Endodermal cell (in vitro differentiated cells): Measurements from ENCODE around the gene EXPH5. TPM values are rescaled to one million over a fixed set of nuclear protein-coding genes. Genes with fewer than 3 reads are reported as not detected.

ENCODE experiments used
- DNase-seq: peaks from one replicate; pipeline ENCODE4 v3.0.0-alpha.2; 2017
- H3K27ac ChIP-seq: 2 replicates; pipeline ENCODE4 v1.5.1; 2013; ENCODE audit warnings: mild to moderate bottlenecking, low read depth, low read length, moderate library complexity
- H3K27me3 ChIP-seq: 2 replicates; pipeline ENCODE4 v1.6.1; 2013; ENCODE audit warnings: mild to moderate bottlenecking, low read length, moderate library complexity; ENCODE audit not compliant: insufficient read depth, control insufficient read depth, poor library complexity, severe bottlenecking
- H3K36me3 ChIP-seq: 2 replicates; pipeline ENCODE4 v1.7.0; 2013; ENCODE audit warnings: mild to moderate bottlenecking, low read length, moderate library complexity; ENCODE audit not compliant: control insufficient read depth, insufficient read depth
- H3K4me1 ChIP-seq: one replicate; pipeline ENCODE4 v1.7.0; 2013; ENCODE audit warnings: low read length; ENCODE audit not compliant: control insufficient read depth, insufficient read depth
- H3K4me3 ChIP-seq: 2 replicates; pipeline ENCODE4 v1.5.1; 2013; ENCODE audit warnings: mild to moderate bottlenecking, low read length, moderate library complexity
- H3K9ac ChIP-seq: 2 replicates; pipeline ENCODE4 v1.6.1; 2013; ENCODE audit warnings: mild to moderate bottlenecking, low read length, moderate library complexity; ENCODE audit not compliant: poor library complexity, severe bottlenecking; ENCODE audit errors: extremely low read depth
- H3K9me3 ChIP-seq: 2 replicates; pipeline ENCODE4 v1.6.1; 2013; ENCODE audit warnings: mild to moderate bottlenecking, low read length, moderate library complexity; ENCODE audit not compliant: control insufficient read depth
- H3K27ac Mint-ChIP-seq: 2 replicates; pipeline ENCODE4 v1.8.0; 2020; ENCODE audit warnings: mixed read lengths
- H3K27me3 Mint-ChIP-seq: 2 replicates; pipeline ENCODE4 v1.8.0; 2021; ENCODE audit warnings: mild to moderate bottlenecking, mixed read lengths; ENCODE audit not compliant: insufficient read depth
- H3K36me3 Mint-ChIP-seq: 2 replicates; pipeline ENCODE4 v1.8.0; 2020; ENCODE audit warnings: low read depth, mixed read lengths
- H3K4me1 Mint-ChIP-seq: 2 replicates; pipeline ENCODE4 v1.8.0; 2020; ENCODE audit warnings: mixed read lengths
- H3K4me3 Mint-ChIP-seq: 2 replicates; pipeline ENCODE4 v1.8.0; 2020; ENCODE audit warnings: mild to moderate bottlenecking, moderate library complexity, mixed read lengths
- H3K9me3 Mint-ChIP-seq: 2 replicates; pipeline ENCODE4 v1.8.0; 2020; ENCODE audit warnings: mild to moderate bottlenecking, mixed read lengths
- CTCF ChIP-seq: fragments of 200-600 bp; sonication (generic); conservative IDR thresholded peaks from 2 replicates; pipeline ENCODE4 v1.5.0; 2021; ENCODE audit warnings: antibody characterized with exemption, mild to moderate bottlenecking
- WGBS, 2 experiments: methylation state at CpG; one replicate each; pipeline versions ENCODE4 v1.1.5 to v1.1.7; 2013; ENCODE audit warnings: missing lambda C conversion rate in 2 of 2, mixed read lengths in 1 of 2; ENCODE audit not compliant: insufficient coverage in 1 of 2, insufficient read length in 1 of 2; 5-methylcytosine and 5-hydroxymethylcytosine counted together
- total RNA-seq, 2 donors: library from RNA; stranded (reverse); fragmentation: NEBNext Ultra II Directional in 1 of 2; extraction: Animal tissue kit (Norgen Biotek cat#: 25700) in 1 of 2; gene quantifications; 2 replicates in 1 of 2; 3 replicates in 1 of 2; pipeline ENCODE4 v1.2.1, GENCODE V29; 2021

The EXPH5 gene
- total RNA-seq, 2 donors from 2014 or later: 4.8 to 6.4 TPM

- Histone ChIP-seq H3K27me3 (no peaks in the 10 kb centered on the region), H3K36me3 (no peaks in the 10 kb centered on the region), H3K9ac (no peak overlapping the region), H3K27ac (no peak overlapping the region), H3K9me3 (no peaks in the 10 kb centered on the region), H3K4me1 (peaks cover 3% of the 10 kb centered on the region), H3K4me3 (no peak overlapping the region)
- no peak for DNase-seq
- H3K9me3 Mint-ChIP-seq: no peaks in the 10 kb centered on the region
- H3K36me3 Mint-ChIP-seq: no peaks in the 10 kb centered on the region
- H3K4me3 Mint-ChIP-seq: no peak overlapping the region
- TF ChIP-seq CTCF: no peak
- peaks cover 7% of the 10 kb centered on the region for H3K4me1 Mint-ChIP-seq
- peaks cover 8% of the 10 kb centered on the region for H3K27me3 Mint-ChIP-seq
- no peak overlapping the region for H3K27ac Mint-ChIP-seq
- 94 to 100% methylated on average over 1 to 3 of the region's 3 CpGs for WGBS, 2 experiments
These were observed 20.5 kb upstream of the EXPH5 start for GRCh38 chr11:108614086-108614485.

GRCh38 chr11:108609682-108610081 is 16.1 kb upstream of the EXPH5 start:
- H3K4me3 Mint-ChIP-seq: no peak overlapping the region
- H3K4me3 ChIP-seq: no peak overlapping the region
- H3K27ac Mint-ChIP-seq: no peak overlapping the region
- no peaks in the 10 kb centered on the region for H3K9me3 ChIP-seq
- no peak for TF ChIP-seq CTCF
- 81 to 94% methylated on average over 5 of the region's 5 CpGs for WGBS, 2 experiments
- H3K4me1 Mint-ChIP-seq: peaks cover 14% of the 10 kb centered on the region
- H3K9ac ChIP-seq: no peak overlapping the region
- DNase-seq: no peak
- H3K27me3 Mint-ChIP-seq: peaks cover 33% of the 10 kb centered on the region
- peaks cover 4% of the 10 kb centered on the region for H3K4me1 ChIP-seq
- no peaks in the 10 kb centered on the region for H3K36me3 Mint-ChIP-seq
- no peak overlapping the region for H3K27ac ChIP-seq
- no peaks in the 10 kb centered on the region for H3K9me3 Mint-ChIP-seq
- H3K27me3 ChIP-seq: no peaks in the 10 kb centered on the region
- H3K36me3 ChIP-seq: no peaks in the 10 kb centered on the region

DNA sequence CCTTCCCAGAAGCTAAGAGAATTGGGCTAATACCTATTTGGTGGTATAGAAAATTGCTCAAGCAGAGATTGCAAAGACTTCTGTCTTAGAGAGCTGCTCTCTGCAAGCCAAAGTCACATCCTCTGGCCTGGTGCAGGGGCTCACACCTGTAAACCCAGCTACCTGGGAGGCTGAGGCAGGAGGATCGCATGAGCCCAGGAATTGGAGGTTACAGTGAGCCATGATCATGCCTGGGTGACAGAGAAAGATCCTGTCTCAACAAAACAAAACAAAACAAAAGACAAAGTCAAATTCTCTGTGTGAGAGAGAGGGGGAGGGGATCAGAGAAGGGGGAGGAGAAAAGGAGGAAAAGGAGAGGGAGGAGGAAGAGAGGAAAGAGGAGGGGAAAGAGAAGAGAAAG is 15.0 kb upstream of the EXPH5 start:
- TF ChIP-seq CTCF: no peak
- H3K4me3 ChIP-seq: no peak overlapping the region
- peaks cover 14% of the 10 kb centered on the region for H3K4me1 Mint-ChIP-seq
- no peaks in the 10 kb centered on the region for H3K36me3 ChIP-seq
- no peaks in the 10 kb centered on the region for H3K27me3 ChIP-seq
- H3K36me3 Mint-ChIP-seq: no peaks in the 10 kb centered on the region
- no peak overlapping the region for H3K4me3 Mint-ChIP-seq
- 100% methylated on average over 1 of the region's 1 CpG; no CpG with 5 or more reads in 1 of the 2 experiments for WGBS, 2 experiments
- H3K27ac Mint-ChIP-seq: no peak overlapping the region
- no peak overlapping the region for H3K9ac ChIP-seq
- DNase-seq: no peak
- H3K27me3 Mint-ChIP-seq: peaks cover 41% of the 10 kb centered on the region
- peaks cover 4% of the 10 kb centered on the region for H3K4me1 ChIP-seq
- H3K27ac ChIP-seq: no peak overlapping the region
- no peaks in the 10 kb centered on the region for H3K9me3 ChIP-seq
- no peaks in the 10 kb centered on the region for H3K9me3 Mint-ChIP-seq
